Thymus (tissue), 11 donors: Measurements from ENCODE around the gene CHN2. TPM values are rescaled to one million over a fixed set of nuclear protein-coding genes. Genes with fewer than 3 reads are reported as not detected.

Experiments
- DNase-seq, 9 donors: peaks; one replicate each; pipeline ENCODE4 v3.0.0-alpha.2; 2013; ENCODE audit warnings: low spot score in 9 of 9, low read depth in 6 of 9, missing footprints in 1 of 9
- H3K27ac ChIP-seq, 2 donors: one replicate each; pipeline ENCODE4 v1.5.1; 2013; ENCODE audit warnings: control low read depth in 1 of 2, low read depth in 1 of 2, low read length in 1 of 2, mild to moderate bottlenecking in 1 of 2, moderate library complexity in 1 of 2
- H3K27me3 ChIP-seq, 2 donors: one replicate each; pipeline ENCODE4 v1.5.1; 2013; ENCODE audit warnings: low read length in 1 of 2; ENCODE audit not compliant: control insufficient read depth in 2 of 2, insufficient read depth in 1 of 2
- H3K36me3 ChIP-seq, 2 donors: one replicate each; pipeline ENCODE4 v1.5.1; 2013; ENCODE audit warnings: low read length in 1 of 2, mild to moderate bottlenecking in 1 of 2, moderate library complexity in 1 of 2; ENCODE audit not compliant: control insufficient read depth in 2 of 2, insufficient read depth in 2 of 2
- H3K4me1 ChIP-seq, 2 donors: one replicate each; pipeline ENCODE4 v1.5.1; 2013; ENCODE audit warnings: low read length in 2 of 2; ENCODE audit not compliant: control insufficient read depth in 2 of 2, insufficient read depth in 2 of 2
- H3K4me3 ChIP-seq, 2 donors: one replicate each; pipeline ENCODE4 v1.5.1; 2013; ENCODE audit warnings: low read length in 2 of 2, control low read depth in 1 of 2, mild to moderate bottlenecking in 1 of 2
- H3K9me3 ChIP-seq, 2 donors: one replicate each; pipeline ENCODE4 v1.5.1; 2013; ENCODE audit warnings: low read length in 1 of 2, mild to moderate bottlenecking in 1 of 2; ENCODE audit not compliant: control insufficient read depth in 2 of 2, insufficient read depth in 1 of 2
- WGBS: extraction: QIAGEN DNeasy Blood & Tissue Kit; methylation state at CpG from one replicate; pipeline ENCODE4 v1.1.7; 2013; 5-methylcytosine and 5-hydroxymethylcytosine counted together
- polyA plus RNA-seq: library from polyadenylated mRNA; stranded (reverse); fragments of 200-250 nt; gene quantifications from one replicate; pipeline ENCODE4 v1.2.3, GENCODE V29; 2013
- total RNA-seq: library from RNA; stranded (reverse); fragments of 120-200 nt; gene quantifications from one replicate; pipeline ENCODE4 v1.2.4, GENCODE V29; 2013
- donor health status: healthy.

The CHN2 gene
- total and polyA plus RNA-seq, 2 donors, result 5.9 to 6.5 TPM

- Histone ChIP-seq H3K9me3 (no peaks in the 10 kb centered on the region), H3K27me3 (no peaks in the 10 kb centered on the region), H3K4me3 (no peak overlapping the region), H3K27ac (no peak overlapping the region), H3K4me1 (no peaks in the 10 kb centered on the region), H3K36me3 (no peaks in the 10 kb centered on the region)
- WGBS, result 82% methylated on average over 4 of the region's 4 CpGs
- no peak for DNase-seq
Measured at GRCh38 chr7:29476916-29477315, 282.3 kb downstream of the CHN2 start.

GRCh38 chr7:29478226-29478625, 283.7 kb downstream of the CHN2 start:
- H3K27me3 ChIP-seq, result no peaks in the 10 kb centered on the region
- H3K36me3 ChIP-seq, result no peaks in the 10 kb centered on the region
- DNase-seq, result no peak
- no peaks in the 10 kb centered on the region for H3K9me3 ChIP-seq
- no peaks in the 10 kb centered on the region for H3K4me1 ChIP-seq
- no peak overlapping the region for H3K27ac ChIP-seq
- no peak overlapping the region for H3K4me3 ChIP-seq
- WGBS, result 97% methylated on average over 3 of the region's 3 CpGs

GRCh38 chr7:29478687-29479240, 284.2 kb downstream of the CHN2 start:
- no peaks in the 10 kb centered on the region for H3K9me3 ChIP-seq
- H3K27ac ChIP-seq, result no peak overlapping the region
- no peaks in the 10 kb centered on the region for H3K27me3 ChIP-seq
- no peak overlapping the region for H3K4me3 ChIP-seq
- DNase-seq, result no peak
- no peaks in the 10 kb centered on the region for H3K36me3 ChIP-seq
- 85% methylated on average over 4 of the region's 4 CpGs for WGBS
- no peaks in the 10 kb centered on the region for H3K4me1 ChIP-seq

GRCh38 chr7:29479301-29480200, 285.0 kb downstream of the CHN2 start:
- DNase-seq, result no peak
- H3K36me3 ChIP-seq, result no peaks in the 10 kb centered on the region
- H3K4me3 ChIP-seq, result no peak overlapping the region
- H3K27me3 ChIP-seq, result no peaks in the 10 kb centered on the region
- H3K4me1 ChIP-seq, result no peaks in the 10 kb centered on the region
- WGBS, result 89% methylated on average over 17 of the region's 17 CpGs
- H3K27ac ChIP-seq, result no peak overlapping the region
- H3K9me3 ChIP-seq, result no peaks in the 10 kb centered on the region

- no peak overlapping the region for H3K4me3 ChIP-seq
- WGBS, result 93% methylated on average over 5 of the region's 5 CpGs
- no peak overlapping the region for H3K27ac ChIP-seq
- H3K4me1 ChIP-seq, result no peaks in the 10 kb centered on the region
- no peaks in the 10 kb centered on the region for H3K27me3 ChIP-seq
- DNase-seq, result no peak
- no peaks in the 10 kb centered on the region for H3K9me3 ChIP-seq
- H3K36me3 ChIP-seq, result no peaks in the 10 kb centered on the region
Measured at GRCh38 chr7:29480451-29480850, 285.9 kb downstream of the CHN2 start.

GRCh38 chr7:29480934-29481651, 286.5 kb downstream of the CHN2 start:
- Histone ChIP-seq H3K4me3 (no peak overlapping the region), H3K9me3 (no peaks in the 10 kb centered on the region), H3K27me3 (no peaks in the 10 kb centered on the region), H3K36me3 (no peaks in the 10 kb centered on the region), H3K27ac (no peak overlapping the region), H3K4me1 (no peaks in the 10 kb centered on the region)
- DNase-seq, result no peak
- 85% methylated on average over 5 of the region's 5 CpGs for WGBS

- WGBS, result 97% methylated on average over 4 of the region's 4 CpGs
- Histone ChIP-seq H3K27ac (no peak overlapping the region), H3K4me3 (no peak overlapping the region)
Measured at GRCh38 chr7:29482056-29482455, 287.5 kb downstream of the CHN2 start.

GRCh38 chr7:29483219-29484104, 288.9 kb downstream of the CHN2 start:
- H3K27ac ChIP-seq, result no peak overlapping the region
- no peak for DNase-seq
- H3K27me3 ChIP-seq, result no peaks in the 10 kb centered on the region
- 94% methylated on average over 11 of the region's 11 CpGs for WGBS
- H3K4me3 ChIP-seq, result no peak overlapping the region
- no peaks in the 10 kb centered on the region for H3K36me3 ChIP-seq
- no peaks in the 10 kb centered on the region for H3K4me1 ChIP-seq
- no peaks in the 10 kb centered on the region for H3K9me3 ChIP-seq

More at GRCh38 chr7:29482056-29482455, 287.5 kb downstream of the CHN2 start:
- no peaks in the 10 kb centered on the region for H3K36me3 ChIP-seq
- H3K27me3 ChIP-seq, result no peaks in the 10 kb centered on the region
- no peaks in the 10 kb centered on the region for H3K9me3 ChIP-seq
- H3K4me1 ChIP-seq, result no peaks in the 10 kb centered on the region
- no peak for DNase-seq
